Natural killer cell (primary cell): ENCODE results near the gene CADM1. TPM values are rescaled to one million over a fixed set of nuclear protein-coding genes. Genes with fewer than 3 reads are reported as not detected.

ENCODE experiments used
- ATAC-seq, 3 donors: fragments of 150-1000 bp in 2 of 3; fragments of 200-7000 bp in 1 of 3; cut with Tn5 transposase; 1 replicate in 1 of 3; 2 replicates in 2 of 3; pipeline ENCODE4 v1.10.0; 2021; ENCODE audit warnings: mild to moderate bottlenecking in 2 of 3, moderate library complexity in 2 of 3
- DNase-seq, 2 donors: peaks; one replicate each; pipeline versions ENCODE4 v3.0.0 to v3.0.0-alpha.2; 2013 to 2021; ENCODE audit warnings: mixed read lengths in 1 of 2
- H3K27ac ChIP-seq: one replicate; pipeline ENCODE4 v1.5.1; 2013; ENCODE audit warnings: mild to moderate bottlenecking, low read length
- H3K27me3 ChIP-seq: one replicate; pipeline ENCODE4 v1.6.1; 2013; ENCODE audit warnings: low read length; ENCODE audit not compliant: control insufficient read depth, insufficient read depth
- H3K36me3 ChIP-seq: one replicate; pipeline ENCODE4 v1.6.1; 2013; ENCODE audit warnings: low read length; ENCODE audit not compliant: control insufficient read depth, insufficient read depth
- H3K4me1 ChIP-seq: one replicate; pipeline ENCODE4 v1.6.1; 2013; ENCODE audit warnings: low read length; ENCODE audit not compliant: control insufficient read depth, insufficient read depth
- H3K4me3 ChIP-seq: one replicate; pipeline ENCODE4 v1.5.1; 2013; ENCODE audit warnings: low read length
- H3K9me3 ChIP-seq: one replicate; pipeline ENCODE4 v1.6.1; 2013; ENCODE audit warnings: low read length; ENCODE audit not compliant: control insufficient read depth, insufficient read depth
- H3K27ac Mint-ChIP-seq, 2 donors: one replicate each; pipeline ENCODE4 v1.8.0; 2022; ENCODE audit warnings: mild to moderate bottlenecking in 2 of 2, mixed read lengths in 2 of 2, moderate library complexity in 1 of 2
- H3K27me3 Mint-ChIP-seq, 2 donors: one replicate each; pipeline ENCODE4 v1.8.0; 2022; ENCODE audit warnings: low read depth in 2 of 2, mixed read lengths in 2 of 2
- H3K36me3 Mint-ChIP-seq: one replicate; pipeline ENCODE4 v1.8.0; 2022; ENCODE audit warnings: mixed read lengths
- H3K4me1 Mint-ChIP-seq, 2 donors: one replicate each; pipeline ENCODE4 v1.8.0; 2022; ENCODE audit warnings: mixed read lengths in 2 of 2
- H3K4me3 Mint-ChIP-seq: one replicate; pipeline ENCODE4 v1.8.0; 2022; ENCODE audit warnings: mild to moderate bottlenecking, moderate library complexity, mixed read lengths
- H3K9me3 Mint-ChIP-seq, 2 donors: one replicate each; pipeline ENCODE4 v1.8.0; 2022; ENCODE audit warnings: mixed read lengths in 2 of 2
- WGBS: methylation state at CpG from one replicate; pipeline ENCODE4 v1.1.7; 2013; ENCODE audit warnings: missing lambda C conversion rate; ENCODE audit not compliant: insufficient coverage; 5-methylcytosine and 5-hydroxymethylcytosine counted together
- intact Hi-C: fragments of 100-400 bp; cut with micrococcal nuclease; formaldehyde crosslinking; loops from one replicate; pipeline ENCODE4 v1.14.2; 2022
- total RNA-seq, 4 donors: library from RNA; stranded (reverse); fragments of 120-200 nt in 1 of 4; gene quantifications; one replicate each; pipeline versions ENCODE4 v1.2.3 to v1.2.4, GENCODE V29; 2013 to 2022
- TF ChIP-seq, protein P1 (sequence below): fragments of 200-600 bp; IDR thresholded peaks from one replicate; pipeline ENCODE4 v1.8.0; 2022; ENCODE audit warnings: antibody characterized with exemption

Gene CADM1
- total RNA-seq, 3 donors from 2014 or later (not counting 1 experiment from before 2014, with no cell fraction given): 3.2 to 4.2 (median 3.9) TPM

DNA sequence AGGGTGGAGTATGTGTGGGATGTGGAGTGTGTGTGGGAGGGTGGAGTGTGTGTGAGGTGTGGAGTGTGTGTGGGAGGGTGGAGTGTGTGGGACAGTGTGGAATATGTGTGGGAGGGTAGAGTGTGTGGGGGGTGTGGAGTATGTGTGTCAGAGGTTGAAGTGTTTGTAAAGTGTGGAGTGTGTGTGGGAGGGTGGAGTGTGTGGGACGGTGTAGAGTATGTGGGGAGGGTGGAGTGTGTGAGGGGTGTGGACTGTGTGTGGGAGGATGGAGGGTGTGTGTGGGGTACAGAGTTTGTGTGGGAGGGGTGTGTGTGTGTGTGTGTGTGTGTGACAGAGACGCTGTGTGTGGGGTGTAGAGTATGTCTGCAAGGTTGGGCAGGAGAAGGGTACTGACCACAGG, 355.5 kb downstream of the CADM1 start:
- Histone ChIP-seq H3K27me3 (no peaks in the 10 kb centered on the region), H3K4me3 (no peak overlapping the region), H3K36me3 (no peaks in the 10 kb centered on the region), H3K4me1 (peaks cover 5% of the 10 kb centered on the region), H3K9me3 (no peaks in the 10 kb centered on the region), H3K27ac (no peak overlapping the region)
- WGBS: 71% methylated on average over 2 of the region's 2 CpGs
- ATAC-seq (peak in 1 of 3 donors; percentile 28), DNase-seq (no peak)
- H3K4me3 Mint-ChIP-seq: no peak overlapping the region
- H3K27me3 Mint-ChIP-seq: peaks cover 0 to 3% of the 10 kb centered on the region in 2 donors
- peak overlapping the region in 1 of 2 donors; percentile 16 for H3K27ac Mint-ChIP-seq
- intact Hi-C loops: no loop called here
- H3K36me3 Mint-ChIP-seq: no peaks in the 10 kb centered on the region
- peaks cover 0 to 9% of the 10 kb centered on the region in 2 donors for H3K4me1 Mint-ChIP-seq
- peaks cover 7 to 9% of the 10 kb centered on the region in 2 donors for H3K9me3 Mint-ChIP-seq
- TF ChIP-seq, protein P1, sequence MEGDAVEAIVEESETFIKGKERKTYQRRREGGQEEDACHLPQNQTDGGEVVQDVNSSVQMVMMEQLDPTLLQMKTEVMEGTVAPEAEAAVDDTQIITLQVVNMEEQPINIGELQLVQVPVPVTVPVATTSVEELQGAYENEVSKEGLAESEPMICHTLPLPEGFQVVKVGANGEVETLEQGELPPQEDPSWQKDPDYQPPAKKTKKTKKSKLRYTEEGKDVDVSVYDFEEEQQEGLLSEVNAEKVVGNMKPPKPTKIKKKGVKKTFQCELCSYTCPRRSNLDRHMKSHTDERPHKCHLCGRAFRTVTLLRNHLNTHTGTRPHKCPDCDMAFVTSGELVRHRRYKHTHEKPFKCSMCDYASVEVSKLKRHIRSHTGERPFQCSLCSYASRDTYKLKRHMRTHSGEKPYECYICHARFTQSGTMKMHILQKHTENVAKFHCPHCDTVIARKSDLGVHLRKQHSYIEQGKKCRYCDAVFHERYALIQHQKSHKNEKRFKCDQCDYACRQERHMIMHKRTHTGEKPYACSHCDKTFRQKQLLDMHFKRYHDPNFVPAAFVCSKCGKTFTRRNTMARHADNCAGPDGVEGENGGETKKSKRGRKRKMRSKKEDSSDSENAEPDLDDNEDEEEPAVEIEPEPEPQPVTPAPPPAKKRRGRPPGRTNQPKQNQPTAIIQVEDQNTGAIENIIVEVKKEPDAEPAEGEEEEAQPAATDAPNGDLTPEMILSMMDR: no peak

DNA sequence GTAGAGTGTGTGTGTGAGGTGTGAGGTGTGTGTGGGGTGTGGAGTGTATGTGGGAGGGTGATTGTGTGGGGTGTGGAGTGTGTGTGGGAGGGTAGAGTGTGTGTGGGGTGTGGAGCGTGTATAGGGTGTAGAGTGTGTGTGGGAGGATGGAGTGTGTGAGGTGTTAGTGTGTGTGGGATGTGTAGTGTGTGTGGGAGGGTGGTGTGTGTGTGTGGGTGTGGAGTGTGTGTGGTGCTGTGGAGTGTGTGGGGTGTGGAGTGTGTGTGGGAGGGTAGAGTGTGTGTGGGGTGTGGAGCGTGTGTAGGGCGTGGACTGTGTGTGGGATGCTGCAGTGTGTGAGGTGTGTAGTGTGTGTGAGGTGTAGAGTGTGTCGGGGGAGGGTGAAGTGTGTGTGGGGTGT, 356.1 kb downstream of the CADM1 start:
- intact Hi-C loops: no loop called here
- no peak overlapping the region for H3K4me3 Mint-ChIP-seq
- peaks cover 0 to 3% of the 10 kb centered on the region in 2 donors for H3K27me3 Mint-ChIP-seq
- peaks cover 5% of the 10 kb centered on the region for H3K4me1 ChIP-seq
- H3K36me3 ChIP-seq: no peaks in the 10 kb centered on the region
- no peaks in the 10 kb centered on the region for H3K9me3 ChIP-seq
- DNase-seq: no peak
- no peak overlapping the region for H3K27ac Mint-ChIP-seq
- no peaks in the 10 kb centered on the region for H3K36me3 Mint-ChIP-seq
- H3K4me3 ChIP-seq: no peak overlapping the region
- peaks cover 0 to 9% of the 10 kb centered on the region in 2 donors for H3K4me1 Mint-ChIP-seq
- H3K27ac ChIP-seq: no peak overlapping the region
- peak in 1 of 3 donors; percentile 26 for ATAC-seq
- 90% methylated on average over 4 of the region's 4 CpGs for WGBS
- TF ChIP-seq, protein P1: no peak
- H3K9me3 Mint-ChIP-seq: peaks cover 7 to 9% of the 10 kb centered on the region in 2 donors
- no peaks in the 10 kb centered on the region for H3K27me3 ChIP-seq

DNA sequence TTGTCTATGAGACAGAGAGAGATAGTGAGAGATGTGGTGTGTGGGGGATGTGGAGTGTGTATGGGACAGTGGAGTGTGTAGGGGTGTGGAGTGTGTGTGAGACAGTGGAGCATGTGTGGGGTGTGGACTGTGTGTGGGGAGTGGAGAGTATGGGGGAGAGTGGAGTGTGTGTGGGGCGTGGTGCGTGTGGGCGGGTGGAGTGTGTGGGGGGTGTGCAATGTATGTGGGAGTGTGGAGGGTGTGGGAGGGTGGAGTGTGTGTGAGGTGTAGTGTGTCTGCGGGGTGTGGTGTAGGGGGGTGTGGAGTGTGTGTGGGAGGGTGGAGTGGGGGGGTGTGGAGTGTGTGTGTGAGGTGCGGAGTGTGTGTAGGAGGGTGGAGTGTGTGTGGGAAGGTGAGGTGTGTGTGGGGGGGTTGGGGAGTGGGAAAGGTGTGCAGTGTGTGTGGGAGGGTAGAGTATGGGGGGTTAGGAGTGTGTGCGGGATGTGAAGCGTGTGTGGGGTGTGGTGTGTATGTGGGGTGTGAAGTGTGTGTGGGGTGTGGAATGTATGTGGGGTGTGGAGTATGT, 356.9 kb downstream of the CADM1 start:
- ATAC-seq (no peak), DNase-seq (no peak)
- Mint-ChIP-seq H3K4me1 (peaks cover 0 to 9% of the 10 kb centered on the region in 2 donors), H3K27me3 (peaks cover 0 to 3% of the 10 kb centered on the region in 2 donors), H3K9me3 (peaks cover 7 to 9% of the 10 kb centered on the region in 2 donors), H3K27ac (peak overlapping the region in 1 of 2 donors; percentile 51), H3K36me3 (no peaks in the 10 kb centered on the region), H3K4me3 (no peak overlapping the region)
- H3K9me3 ChIP-seq: no peaks in the 10 kb centered on the region
- H3K27ac ChIP-seq: no peak overlapping the region
- H3K27me3 ChIP-seq: no peaks in the 10 kb centered on the region
- no peak overlapping the region for H3K4me3 ChIP-seq
- intact Hi-C loops: no loop called here
- 95% methylated on average over 7 of the region's 7 CpGs for WGBS
- H3K36me3 ChIP-seq: no peaks in the 10 kb centered on the region
- peaks cover 5% of the 10 kb centered on the region for H3K4me1 ChIP-seq
- TF ChIP-seq, protein P1: no peak

DNA sequence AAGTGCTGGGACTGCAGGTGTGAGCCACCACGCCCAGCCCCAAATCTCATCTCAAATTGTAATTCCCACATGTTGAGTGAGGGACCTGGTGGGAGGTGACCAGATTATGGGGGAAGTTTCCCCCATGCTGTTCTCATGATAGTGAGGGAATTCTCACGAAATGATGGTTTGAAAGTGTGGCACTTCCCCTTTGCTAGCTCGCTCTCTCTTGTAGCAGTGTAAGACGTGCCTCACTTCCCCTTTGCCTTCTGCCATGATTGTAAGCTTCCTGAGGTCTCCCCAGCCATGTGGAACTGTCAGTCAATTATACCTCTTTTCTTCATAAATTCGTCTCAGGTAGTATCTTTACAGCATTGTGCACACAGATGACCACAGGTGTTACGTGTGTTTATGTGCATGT, 357.8 kb downstream of the CADM1 start:
- H3K4me1 Mint-ChIP-seq: peaks cover 0 to 9% of the 10 kb centered on the region in 2 donors
- intact Hi-C loops: no loop called here
- H3K27me3 Mint-ChIP-seq: peaks cover 0 to 3% of the 10 kb centered on the region in 2 donors

More for the DNA sequence above, 357.8 kb downstream of the CADM1 start:
- H3K27ac ChIP-seq: no peak overlapping the region
- peaks cover 5% of the 10 kb centered on the region for H3K4me1 ChIP-seq
- DNase-seq: no peak
- Mint-ChIP-seq H3K36me3 (no peaks in the 10 kb centered on the region), H3K4me3 (no peak overlapping the region), H3K27ac (peak overlapping the region in 1 of 2 donors; percentile 51), H3K9me3 (peaks cover 7 to 9% of the 10 kb centered on the region in 2 donors)
- H3K27me3 ChIP-seq: no peaks in the 10 kb centered on the region
- H3K9me3 ChIP-seq: no peaks in the 10 kb centered on the region
- no peak for ATAC-seq
- TF ChIP-seq, protein P1: no peak
- H3K36me3 ChIP-seq: no peaks in the 10 kb centered on the region
- no peak overlapping the region for H3K4me3 ChIP-seq
- 41% methylated on average over 5 of the region's 6 CpGs for WGBS
